T-helper 9 cell (primary cell): ENCODE measurements around the gene MSANTD1.

ENCODE experiments used
- DNase-seq: peaks from one replicate; pipeline ENCODE4 v3.0.0-alpha.2; 2020

MSANTD1 gene

DNA sequence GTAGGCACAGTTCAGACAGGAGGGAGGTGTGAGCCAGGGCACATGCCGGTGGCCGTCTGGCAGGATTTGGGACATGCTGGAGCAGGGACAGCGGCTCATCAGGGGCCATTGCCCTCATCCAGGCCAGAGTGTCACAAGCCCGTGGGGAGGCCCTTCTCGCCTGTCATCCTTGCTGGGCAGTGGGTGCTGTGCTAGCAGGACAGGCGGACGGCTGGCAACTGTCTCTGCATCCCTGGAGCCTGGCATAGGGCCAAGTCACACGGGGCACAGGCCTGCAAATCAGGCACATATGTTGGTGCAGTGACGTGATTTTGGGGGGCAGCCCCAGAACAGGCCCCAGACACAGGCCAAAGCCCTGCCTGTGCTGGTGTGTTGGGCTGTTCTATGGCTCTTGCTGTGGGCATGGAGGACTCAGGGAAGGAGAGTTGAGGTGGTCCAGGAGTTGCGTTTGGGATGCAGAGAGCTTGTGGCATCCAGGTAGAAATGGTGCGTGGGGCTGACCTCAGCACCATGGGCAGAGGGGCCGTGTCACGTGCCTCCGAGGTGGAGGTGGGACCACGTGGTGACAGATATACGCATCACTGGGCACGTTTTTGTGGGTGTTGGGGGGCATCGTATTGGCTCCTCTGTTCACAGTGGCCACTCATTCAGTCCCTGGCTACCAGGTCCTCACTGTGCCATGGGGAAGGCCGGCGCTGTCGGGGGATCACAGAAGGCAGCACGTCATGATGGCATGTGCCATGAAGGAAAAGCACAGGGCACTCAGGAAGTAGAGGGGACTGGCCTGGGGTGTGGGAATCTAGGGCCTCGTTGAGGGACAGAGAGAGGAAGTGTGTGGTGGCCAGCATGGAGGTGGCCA, 14.6 kb upstream of the MSANTD1 start:
- DNase-seq = no peak

DNA sequence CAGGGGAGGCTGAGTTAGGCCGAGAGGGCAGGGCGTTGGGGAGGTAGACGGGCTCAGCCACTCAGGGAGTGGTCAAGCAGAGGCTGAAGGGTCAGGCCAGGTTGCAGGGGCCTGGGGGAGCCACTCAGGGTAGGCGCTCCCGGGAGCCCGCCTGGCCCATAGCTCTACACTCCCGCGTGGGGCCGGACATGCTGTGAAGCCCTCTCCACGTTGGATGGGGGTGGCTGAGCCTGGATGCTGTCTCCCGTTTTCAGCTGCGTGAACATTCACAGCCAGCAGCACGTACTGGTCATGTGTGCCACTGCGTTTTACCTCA, 14.0 kb upstream of the MSANTD1 start:
- DNase-seq = no peak

DNA sequence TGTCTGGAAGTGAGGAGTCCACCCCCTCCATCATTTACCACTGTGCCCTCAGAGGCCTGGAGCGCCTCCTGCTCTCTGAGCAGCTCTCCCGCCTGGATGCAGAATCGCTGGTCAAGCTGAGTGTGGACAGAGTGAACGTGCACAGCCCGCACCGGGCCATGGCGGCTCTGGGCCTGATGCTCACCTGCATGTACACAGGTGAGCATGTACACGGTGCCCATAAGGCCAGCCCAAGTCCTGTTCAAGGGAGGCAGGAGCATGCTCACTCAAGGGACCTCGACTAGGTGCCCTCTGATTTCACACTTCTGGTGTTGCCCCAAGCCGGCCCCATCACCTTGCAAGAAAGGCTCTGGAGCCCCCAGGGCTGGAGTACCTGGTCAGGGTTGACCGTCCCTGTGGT, 13.4 kb upstream of the MSANTD1 start:
- no peak for DNase-seq

DNA sequence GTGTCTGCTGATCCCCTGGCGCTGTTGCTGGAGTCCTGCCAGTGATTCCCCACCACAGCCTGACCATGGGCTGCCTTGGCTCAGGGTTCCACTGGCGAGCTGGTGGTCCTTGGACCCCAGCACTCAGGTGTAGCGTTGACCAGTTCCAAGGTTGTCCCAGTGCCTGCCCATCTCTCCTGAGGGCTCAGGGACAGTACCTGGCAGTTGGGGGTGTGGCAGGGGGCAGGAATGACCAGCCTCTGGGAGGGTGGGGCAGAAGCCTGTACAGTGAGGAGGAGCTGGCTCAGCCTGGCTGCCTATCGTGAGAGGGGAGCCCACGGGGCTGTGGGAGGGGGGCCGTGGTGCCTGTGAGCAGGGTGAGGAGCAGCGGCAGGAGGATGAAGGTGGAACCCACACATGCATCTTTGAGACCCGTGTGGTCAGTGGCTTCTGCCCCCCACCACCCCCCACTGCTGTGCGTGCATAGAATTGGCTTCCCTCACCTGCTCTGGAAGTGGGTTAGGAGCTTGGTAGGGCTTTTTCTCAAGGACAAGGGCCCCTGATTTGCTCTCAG, 12.6 kb upstream of the MSANTD1 start:
- DNase-seq = no peak

DNA sequence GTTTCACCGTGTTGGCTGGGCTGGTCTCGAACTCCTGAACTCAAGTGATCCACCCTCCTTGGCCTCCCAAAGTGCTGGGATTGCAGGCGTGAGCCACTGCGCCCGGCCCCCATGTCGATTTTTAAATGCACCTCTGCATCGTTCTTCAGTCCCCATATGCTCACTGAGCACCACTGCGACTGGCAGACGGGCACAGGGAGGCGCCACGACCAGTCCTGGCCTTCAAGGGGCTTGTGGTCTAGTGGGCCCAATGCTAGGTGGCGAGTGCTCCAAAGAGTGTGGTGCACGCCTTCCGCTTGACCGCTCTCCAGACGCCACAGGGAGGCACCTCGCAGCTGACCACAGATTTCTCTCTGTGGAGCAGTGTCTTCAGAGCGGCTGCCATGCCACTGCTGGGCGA, 11.7 kb upstream of the MSANTD1 start:
- no peak for DNase-seq

DNA sequence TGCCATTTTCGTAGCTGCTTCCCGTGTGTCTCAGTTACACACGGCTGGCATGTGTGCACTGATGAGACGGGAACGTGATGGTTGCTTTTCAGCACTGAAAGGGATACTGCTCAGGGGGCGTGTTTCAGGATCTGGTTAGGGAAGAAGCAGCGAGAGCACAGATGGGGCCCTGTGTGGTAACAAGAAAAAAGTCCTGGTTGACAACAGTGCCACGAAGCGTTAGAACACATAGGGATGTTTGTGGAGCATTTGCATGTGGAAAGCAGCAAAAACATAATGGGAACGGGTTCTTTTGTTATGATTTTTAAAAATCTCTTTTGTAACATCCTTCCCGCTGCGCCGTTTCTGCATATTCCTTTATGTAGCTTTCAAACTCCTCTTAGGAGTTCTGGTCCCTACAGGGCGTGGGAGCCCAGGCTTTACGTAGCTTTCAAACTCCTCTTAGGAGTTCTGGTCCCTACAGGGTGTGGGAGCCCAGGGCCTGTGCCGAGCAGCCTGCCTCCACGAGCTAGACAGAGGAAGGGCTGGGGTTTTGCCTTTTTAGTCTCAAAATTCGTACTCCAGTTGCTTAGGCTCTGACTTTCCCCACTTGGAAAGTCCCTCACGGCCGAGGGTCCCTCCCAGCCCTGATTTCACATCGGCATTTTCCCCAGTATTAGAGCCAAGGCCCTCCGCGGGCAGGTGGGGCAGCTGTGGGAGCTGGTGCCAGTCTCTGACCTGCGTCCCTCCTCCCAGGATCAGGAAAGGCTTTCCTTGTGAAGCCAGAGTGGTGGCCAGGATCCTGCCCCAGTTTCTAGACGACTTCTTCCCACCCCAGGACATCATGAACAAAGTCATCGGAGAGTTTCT, 11.0 kb upstream of the MSANTD1 start:
- DNase-seq = no peak

DNA sequence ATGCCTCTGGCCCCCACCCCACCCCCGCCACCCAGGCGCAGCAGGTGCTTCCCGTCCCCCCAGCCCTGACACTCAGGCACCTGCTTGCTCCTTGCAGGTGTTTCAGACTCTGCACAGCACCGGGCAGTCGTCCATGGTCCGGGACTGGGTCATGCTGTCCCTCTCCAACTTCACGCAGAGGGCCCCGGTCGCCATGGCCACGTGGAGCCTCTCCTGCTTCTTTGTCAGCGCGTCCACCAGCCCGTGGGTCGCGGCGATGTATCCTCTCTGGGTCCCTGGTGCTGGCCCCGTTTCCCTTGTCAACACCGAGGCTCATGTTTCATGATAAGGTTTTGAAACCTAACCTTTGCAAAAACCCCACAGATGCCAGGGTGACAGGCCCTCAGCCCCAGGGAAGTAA, 10.2 kb upstream of the MSANTD1 start:
- DNase-seq = no peak

DNA sequence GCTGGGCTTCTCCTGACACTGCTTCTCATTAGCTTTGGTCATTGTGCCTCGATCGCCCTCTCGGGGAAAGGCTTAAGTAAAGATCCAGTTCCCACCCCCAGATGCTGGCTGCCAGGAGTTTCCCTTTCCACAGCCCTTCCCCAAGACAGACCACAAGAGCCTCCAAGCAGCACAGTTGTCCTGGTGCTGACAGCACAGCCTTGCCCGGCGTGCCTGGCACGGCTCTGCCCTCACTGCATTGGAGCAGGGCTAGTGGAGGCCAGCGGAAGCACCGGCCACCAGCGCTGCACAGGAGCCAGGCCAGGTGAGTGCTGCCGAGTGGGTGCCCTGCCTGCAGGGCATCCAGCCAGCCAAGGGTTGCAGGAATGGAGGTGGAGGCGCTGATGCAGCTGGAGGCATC, 9.7 kb upstream of the MSANTD1 start:
- no peak for DNase-seq

DNA sequence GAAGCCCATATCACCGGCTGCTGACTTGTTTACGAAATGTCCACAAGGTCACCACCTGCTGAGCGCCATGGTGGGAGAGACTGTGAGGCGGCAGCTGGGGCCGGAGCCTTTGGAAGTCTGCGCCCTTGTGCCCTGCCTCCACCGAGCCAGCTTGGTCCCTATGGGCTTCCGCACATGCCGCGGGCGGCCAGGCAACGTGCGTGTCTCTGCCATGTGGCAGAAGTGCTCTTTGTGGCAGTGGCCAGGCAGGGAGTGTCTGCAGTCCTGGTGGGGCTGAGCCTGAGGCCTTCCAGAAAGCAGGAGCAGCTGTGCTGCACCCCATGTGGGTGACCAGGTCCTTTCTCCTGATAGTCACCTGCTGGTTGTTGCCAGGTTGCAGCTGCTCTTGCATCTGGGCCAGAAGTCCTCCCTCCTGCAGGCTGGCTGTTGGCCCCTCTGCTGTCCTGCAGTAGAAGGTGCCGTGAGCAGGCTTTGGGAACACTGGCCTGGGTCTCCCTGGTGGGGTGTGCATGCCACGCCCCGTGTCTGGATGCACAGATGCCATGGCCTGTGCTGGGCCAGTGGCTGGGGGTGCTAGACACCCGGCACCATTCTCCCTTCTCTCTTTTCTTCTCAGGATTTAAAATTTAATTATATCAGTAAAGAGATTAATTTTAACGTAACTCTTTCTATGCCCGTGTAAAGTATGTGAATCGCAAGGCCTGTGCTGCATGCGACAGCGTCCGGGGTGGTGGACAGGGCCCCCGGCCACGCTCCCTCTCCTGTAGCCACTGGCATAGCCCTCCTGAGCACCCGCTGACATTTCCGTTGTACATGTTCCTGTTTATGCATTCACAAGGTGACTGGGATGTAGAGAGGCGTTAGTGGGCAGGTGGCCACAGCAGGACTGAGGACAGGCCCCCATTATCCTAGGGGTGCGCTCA, 8.7 kb upstream of the MSANTD1 start:
- no peak for DNase-seq

DNA sequence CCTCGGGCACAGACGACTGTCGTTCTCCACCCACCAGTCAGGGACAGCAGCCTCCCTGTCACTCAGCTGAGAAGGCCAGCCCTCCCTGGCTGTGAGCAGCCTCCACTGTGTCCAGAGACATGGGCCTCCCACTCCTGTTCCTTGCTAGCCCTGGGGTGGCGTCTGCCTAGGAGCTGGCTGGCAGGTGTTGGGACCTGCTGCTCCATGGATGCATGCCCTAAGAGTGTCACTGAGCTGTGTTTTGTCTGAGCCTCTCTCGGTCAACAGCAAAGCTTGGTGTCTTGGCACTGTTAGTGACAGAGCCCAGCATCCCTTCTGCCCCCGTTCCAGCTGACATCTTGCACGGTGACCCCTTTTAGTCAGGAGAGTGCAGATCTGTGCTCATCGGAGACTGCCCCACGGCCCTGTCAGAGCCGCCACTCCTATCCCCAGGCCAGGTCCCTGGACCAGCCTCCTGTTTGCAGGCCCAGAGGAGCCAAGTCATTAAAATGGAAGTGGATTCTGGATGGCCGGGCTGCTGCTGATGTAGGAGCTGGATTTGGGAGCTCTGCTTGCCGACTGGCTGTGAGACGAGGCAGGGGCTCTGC, 7.9 kb upstream of the MSANTD1 start:
- no peak for DNase-seq

DNA sequence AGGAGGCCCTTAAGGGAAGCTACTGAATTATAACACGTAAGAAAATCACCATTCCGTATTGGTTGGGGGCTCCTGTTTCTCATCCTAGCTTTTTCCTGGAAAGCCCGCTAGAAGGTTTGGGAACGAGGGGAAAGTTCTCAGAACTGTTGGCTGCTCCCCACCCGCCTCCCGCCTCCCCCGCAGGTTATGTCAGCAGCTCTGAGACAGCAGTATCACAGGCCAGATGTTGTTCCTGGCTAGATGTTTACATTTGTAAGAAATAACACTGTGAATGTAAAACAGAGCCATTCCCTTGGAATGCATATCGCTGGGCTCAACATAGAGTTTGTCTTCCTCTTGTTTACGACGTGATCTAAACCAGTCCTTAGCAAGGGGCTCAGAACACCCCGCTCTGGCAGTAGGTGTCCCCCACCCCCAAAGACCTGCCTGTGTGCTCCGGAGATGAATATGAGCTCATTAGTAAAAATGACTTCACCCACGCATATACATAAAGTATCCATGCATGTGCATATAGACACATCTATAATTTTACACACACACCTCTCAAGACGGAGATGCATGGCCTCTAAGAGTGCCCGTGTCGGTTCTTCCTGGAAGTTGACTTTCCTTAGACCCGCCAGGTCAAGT, 6.9 kb upstream of the MSANTD1 start:
- no peak for DNase-seq

DNA sequence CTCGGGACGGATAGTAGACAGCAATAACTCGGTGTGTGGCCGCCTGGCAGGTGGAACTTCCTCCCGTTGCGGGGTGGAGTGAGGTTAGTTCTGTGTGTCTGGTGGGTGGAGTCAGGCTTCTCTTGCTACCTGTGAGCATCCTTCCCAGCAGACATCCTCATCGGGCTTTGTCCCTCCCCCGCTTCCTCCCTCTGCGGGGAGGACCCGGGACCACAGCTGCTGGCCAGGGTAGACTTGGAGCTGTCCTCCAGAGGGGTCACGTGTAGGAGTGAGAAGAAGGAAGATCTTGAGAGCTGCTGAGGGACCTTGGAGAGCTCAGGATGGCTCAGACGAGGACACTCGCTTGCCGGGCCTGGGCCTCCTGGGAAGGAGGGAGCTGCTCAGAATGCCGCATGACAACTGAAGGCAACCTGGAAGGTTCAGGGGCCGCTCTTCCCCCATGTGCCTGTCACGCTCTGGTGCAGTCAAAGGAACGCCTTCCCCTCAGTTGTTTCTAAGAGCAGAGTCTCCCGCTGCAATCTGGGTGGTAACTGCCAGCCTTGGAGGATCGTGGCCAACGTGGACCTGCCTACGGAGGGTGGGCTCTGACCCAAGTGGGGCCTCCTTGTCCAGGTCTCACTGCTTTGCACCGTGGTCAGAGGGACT, 5.7 kb upstream of the MSANTD1 start:
- DNase-seq = no peak

DNA sequence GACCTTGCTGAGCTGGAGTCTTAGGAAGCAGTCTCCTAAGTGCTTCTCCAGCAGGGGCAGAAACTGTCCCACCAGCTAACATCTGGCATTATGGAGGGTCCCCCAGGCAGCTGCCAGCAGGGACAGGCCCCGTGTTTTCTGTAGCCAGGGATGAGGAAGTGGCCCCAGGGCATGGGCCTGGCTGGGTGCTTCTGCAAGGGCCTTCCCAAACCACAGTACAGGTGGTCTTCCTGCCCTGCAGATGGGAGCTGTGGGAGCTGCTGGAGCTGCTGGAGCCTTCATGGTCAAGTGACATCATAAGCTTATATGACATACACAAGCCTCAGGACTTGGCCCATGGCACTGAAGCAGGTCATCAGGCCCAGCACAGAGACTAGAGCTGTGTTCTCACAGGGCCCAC, 5.0 kb upstream of the MSANTD1 start:
- DNase-seq = no peak

DNA sequence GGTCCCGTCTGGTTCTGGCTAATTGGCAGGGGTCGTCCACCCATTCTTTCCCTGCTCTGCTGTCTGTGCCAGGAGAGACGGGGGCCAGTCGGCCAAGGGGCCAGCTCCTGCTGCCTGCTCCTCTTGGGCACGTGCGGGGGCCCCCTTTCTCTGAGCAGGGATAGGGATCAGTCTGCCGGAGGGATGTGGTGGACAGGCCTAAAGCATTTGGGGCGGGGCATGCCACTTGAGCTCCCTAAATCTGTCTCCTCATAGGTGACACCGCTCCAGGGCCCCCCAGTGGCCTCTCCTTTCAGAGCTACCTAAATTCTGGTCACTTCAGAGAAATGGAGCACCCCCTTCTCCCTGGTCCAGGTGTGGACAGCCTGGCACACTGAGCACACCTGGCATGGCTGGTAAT, 4.2 kb upstream of the MSANTD1 start:
- DNase-seq = no peak

DNA sequence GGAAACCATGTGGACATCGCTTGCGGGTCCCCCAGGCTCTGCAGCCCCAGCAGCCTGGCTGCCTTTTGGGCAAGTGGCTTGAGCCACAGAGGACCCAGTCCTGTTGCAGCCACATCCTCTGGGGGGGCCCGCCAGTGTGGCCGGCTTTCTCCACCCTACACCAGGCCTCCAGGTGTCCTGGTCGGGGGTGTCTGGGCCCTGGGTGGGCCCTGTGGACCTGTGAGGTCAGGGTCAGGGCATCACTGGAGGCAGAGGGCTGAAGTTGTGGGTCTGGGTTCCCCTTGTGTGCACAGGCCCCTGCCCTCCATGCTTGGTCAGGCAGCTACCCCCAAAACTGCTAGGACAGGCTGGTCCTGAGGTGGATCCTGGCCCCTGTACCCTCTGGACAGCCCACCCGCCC, 3.3 kb upstream of the MSANTD1 start:
- DNase-seq = no peak

DNA sequence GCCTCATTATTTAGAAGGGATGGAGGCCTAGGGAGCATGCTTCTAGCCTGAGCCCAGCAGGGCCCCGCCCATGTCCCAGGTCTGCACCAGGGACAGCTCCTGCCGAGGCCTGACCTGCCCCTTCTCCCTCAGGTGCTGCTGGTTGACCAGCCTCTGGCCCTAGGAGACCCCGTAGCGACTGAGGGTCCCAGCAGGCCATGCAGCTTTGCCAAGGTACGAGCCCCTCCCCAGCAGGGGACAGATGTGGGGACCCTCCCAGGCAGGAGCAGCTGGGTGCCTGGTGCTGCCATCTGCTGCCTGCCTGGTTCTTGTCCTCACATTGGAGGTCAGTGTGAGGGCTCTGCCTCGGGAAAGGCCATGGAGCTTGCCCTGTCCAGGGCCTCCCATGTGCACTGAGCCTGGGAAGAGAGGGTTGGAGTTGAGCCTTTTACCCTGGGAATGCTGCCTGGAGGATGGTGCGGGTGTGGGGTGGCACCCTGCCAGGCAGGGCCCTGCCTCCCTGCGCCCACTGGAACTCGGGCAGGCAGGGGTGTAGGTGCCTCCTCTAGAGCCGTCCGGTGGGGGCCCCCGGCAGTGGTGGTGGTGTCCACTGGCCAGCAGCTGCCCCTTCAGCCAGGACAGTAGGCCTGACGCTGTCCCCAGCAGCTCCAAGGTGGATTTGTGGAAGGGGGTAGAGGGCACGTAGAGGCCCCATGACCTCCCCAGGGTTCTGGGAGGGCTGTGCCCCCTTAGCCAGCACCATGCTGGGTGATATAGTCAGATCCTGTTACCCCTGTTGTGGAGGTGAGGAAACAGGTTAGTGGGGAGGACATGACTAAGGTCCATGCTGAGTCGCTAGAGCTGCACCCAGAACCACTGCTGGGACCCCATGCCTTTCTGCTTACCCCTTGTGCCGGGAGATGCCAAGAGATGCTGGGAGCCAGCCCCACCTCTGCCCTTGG, 2.2 kb upstream of the MSANTD1 start:
- DNase-seq = no peak

DNA sequence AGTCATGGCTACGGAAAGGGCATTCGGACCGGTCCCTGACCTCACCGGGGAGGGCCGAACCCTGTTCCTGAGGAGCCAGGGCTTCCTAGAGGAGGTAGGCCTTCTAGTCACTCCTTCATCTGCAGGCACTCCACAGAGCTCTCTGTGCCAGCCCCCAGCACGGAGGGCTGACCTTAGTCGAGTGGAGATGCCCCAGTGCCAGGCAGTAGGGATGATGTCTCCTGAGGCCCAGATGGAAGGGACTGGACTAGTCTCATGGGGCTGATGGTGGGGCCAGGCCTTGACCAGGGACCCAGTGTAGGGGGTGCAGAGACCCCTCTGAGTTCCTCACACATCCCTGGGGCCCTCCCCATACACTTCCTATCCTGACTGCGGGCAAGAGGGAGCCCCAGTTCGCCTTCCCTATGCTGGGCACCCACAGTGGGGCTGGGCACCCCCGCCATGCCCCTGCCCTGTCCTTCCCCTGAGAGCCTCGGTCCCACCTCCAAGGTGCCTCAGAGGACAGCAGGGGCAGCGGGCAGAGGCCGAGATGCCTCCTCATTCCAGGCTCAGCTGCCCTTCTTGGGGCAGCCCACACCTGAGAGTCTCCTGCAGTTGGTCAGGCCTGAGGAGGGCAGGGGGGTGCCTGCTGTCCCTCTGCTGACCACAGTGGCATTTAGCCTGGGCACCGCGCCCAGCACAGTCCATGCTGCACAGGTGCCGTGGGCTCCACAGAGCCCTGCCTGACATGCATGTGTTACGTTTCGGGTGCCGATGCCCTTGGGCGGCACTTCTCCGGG, 1.4 kb upstream of the MSANTD1 start:
- DNase-seq = no peak

DNA sequence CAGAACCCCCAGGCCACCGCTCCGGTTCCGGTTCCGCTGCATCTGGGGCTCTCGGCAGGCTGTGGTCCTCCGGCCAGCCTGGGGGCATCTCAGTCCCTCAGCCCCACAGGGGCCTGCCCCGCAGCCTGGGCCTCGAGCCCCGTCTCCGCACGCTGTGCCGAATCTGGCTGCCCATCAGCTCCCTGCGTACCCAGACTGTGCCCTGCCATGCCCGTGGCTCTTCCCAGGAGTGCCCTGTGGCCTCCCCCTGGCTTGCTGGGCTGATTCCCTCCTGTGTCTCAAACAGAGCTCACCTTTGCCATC, 830 bp upstream of the MSANTD1 start:
- no peak for DNase-seq

DNA sequence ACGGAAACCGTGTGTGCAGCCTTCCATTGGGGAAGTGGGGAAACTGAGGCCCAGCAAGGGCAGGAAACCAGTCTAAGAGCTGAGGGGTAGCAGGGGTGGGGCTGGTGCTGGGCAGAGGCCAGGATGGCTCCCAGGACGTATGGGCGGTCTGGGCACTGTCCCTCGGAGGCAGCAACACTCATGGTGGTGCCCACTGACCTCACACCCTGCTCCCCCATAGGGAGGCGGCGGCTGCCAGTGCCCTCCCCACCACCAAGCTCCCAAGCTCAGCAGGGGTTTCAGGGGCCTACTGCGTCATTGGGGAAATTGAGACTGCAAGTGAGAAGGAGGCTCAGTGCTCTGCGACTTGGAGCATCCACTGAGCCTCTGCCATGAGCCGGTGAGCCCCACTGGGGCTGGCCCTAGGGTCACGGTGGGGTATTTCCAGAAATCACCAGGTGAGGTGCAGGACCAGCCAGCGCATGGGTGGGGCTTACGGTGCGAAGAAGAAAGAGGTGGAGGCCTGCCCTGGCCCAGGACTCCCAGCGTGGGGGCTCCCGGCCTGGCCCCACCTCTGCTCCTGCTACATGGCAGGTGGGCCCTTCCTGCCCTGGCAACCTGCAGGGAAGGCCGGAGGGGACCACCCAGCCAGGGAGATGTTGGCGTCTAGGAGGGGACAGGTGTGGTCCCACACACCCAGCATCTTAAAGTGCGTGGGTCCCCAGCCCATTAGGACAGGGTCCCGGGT, 915 bp downstream of the MSANTD1 start:
- no peak for DNase-seq
